NCI-H2227 treated with DMSO at 0.1 percent for 48 hours (cell line): ENCODE results near the gene SNX20.

Source experiments
- DNase-seq: peaks from one replicate; lab custom pipeline; 2025; lab: John Stamatoyannopoulos, UW

SNX20 gene

GRCh38 chr16:50634947-50635346 lies 46.2 kb downstream of the SNX20 start:
- no peak for DNase-seq

GRCh38 chr16:50634090-50634489 lies 47.0 kb downstream of the SNX20 start:
- no peak for DNase-seq

DNA sequence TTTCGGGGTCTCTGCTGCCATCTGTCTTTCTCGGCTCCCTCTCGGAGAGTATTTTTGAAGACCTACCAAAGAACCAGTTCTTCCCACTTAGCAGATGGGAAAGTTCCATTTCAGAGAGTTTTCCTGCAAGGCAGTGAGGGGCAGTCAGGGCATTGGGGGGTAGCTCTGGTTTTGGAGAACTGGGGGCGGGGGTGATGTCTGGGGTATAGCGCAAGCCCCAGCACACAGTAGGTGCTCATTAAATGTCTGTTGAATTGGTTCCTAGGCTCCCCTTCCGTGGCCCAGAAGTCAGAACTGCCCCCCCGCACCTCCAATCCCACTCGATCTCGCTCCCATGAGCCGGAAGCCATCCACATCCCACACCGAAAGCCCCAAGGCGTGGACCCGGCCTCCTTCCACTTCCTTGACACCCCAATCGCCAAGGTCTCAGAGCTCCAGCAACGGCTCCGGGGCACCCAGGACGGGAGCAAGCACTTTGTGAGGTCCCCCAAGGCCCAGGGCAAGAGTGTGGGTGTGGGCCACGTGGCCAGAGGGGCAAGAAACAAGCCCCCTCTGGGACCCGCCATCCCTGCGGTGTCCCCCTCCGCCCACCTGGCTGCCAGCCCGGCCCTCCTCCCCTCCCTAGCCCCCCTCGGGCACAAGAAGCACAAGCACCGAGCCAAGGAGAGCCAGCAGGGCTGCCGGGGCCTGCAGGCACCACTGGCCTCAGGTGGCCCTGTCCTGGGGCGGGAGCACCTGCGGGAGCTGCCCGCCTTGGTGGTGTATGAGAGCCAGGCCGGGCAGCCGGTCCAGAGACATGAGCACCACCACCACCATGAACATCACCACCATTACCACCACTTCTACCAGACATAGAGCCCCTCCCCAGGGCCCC lies 47.9 kb downstream of the SNX20 start:
- DNase-seq, result no peak

DNA sequence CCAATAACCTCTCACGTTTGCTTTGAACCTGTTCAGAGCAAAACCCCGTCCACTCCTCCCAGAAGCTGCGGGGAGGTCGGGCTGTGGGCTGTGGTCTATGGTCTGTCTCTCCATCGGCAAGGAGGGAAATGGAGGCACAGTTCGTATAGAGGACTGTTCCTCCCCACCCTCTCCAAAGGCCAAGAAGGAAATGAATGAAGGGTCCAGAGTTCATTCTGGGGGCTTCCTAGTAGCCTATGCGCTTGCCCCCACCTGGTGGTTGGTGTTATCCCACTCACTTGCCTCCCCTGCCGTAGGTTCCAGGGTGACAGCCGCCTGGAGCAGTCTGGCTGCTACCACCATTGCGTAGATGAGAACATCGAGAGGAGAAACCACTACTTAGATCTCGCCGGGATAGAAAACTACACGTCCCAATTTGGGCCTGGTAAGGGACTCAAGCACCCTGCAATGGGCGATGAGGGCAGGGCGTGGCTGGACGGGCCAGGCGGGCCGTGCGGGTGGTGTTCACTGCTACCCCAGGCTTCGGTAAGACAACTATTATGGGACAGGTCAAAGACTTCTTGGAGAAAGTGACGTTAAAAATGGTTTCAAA lies 49.0 kb downstream of the SNX20 start:
- DNase-seq, result no peak

DNA sequence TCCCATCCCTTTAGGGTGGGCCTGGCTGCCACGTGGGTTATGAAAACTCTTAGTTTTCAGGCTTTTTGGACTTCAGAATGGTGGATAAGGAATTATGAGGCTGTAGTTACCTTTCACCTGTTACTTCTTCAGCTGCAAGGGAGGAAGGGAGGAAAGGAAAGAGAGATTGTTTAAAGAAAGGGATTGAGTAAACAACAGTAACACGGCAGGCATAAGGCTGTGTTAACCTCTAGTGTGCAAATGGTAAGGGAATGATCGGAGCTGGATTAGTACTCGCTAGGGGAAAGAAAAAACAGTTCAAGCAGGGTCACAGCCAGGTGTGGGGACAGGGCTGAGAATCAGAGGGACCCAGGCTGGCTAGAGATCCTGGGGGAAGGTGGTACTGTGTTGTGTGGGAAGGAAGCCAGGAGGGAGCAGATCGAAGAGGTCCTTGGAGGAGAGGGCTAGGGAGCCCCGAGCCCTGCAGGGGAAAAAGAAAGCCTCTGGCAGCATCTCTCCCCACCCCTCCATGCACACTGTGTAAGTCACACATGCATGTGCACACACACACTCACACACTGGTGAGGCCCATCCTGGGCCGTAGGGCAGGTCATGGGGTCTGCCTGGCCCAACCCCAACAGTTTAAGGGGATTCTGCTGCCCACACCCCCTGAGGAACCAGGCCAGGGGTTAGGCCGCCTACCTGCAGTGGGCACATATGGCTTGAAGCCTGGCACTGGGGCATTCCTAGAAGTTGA lies 49.7 kb downstream of the SNX20 start:
- DNase-seq, result no peak

GRCh38 chr16:50630394-50631020 lies 50.6 kb downstream of the SNX20 start:
- no peak for DNase-seq

- no peak for DNase-seq
Measured at GRCh38 chr16:50629334-50629733, 51.8 kb downstream of the SNX20 start.

- DNase-seq, result no peak
Measured at GRCh38 chr16:50628156-50628802, 52.8 kb downstream of the SNX20 start.

DNA sequence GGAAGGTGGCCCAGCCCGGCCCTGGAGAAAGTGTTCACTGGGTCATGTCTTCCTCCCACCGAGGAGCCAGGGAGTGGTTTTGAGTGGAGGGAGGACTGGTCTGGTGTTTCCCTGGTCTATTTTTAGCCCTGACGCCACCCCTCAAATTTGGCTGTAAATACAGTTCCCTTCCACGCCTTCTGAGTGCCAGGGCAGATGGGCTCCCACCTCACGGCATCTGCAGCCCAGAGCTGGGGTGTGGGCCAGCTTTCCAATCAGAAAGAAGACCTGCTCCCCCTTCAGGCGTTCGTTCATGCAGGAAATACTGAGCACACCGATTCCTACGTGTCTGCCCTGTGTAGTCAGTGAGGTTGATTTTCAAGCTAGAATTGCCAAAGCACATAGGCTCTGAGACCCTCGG lies 53.7 kb downstream of the SNX20 start:
- peak; percentile 12 for DNase-seq

- DNase-seq, result no peak
Measured at GRCh38 chr16:50626868-50627267, 54.2 kb downstream of the SNX20 start.

- no peak for DNase-seq
Measured at GRCh38 chr16:50625374-50625773, 55.7 kb downstream of the SNX20 start.

GRCh38 chr16:50624449-50624970 lies 56.6 kb downstream of the SNX20 start:
- DNase-seq, result no peak

GRCh38 chr16:50622643-50623369 lies 58.3 kb downstream of the SNX20 start:
- no peak for DNase-seq

DNA sequence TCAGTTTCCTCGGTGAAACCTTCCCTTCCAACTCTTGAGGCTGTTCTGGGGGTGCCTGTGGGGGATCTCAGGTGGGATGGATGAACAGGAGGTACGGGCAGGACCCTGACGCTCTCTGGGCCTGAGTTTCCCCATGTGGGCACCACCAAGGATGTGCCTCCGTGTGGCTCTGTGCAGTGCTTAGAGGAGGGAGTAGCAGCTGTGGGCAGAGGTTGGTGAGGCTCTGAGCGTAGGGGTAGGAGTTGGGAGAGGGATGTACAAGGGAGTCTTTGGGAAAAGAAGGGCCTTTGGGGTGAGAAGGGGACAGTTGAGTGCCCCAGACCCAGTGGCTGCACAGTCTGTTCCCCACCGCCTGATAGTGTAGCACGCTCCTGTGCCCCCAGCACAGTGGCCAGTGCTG lies 59.1 kb downstream of the SNX20 start:
- no peak for DNase-seq
